Adrenal gland (tissue), 12 donors: ENCODE measurements around the gene PRDX5. TPM values are rescaled to one million over a fixed set of nuclear protein-coding genes. Genes with fewer than 3 reads are reported as not detected.

Experiments used
- DNase-seq, 7 donors: peaks; one replicate each; pipeline ENCODE4 v3.0.0-alpha.2; 2019 to 2020
- H3K27ac ChIP-seq, 5 donors: fragments of 200-600 bp; sonication (generic) in 4 of 5; 1 replicate in 3 of 5; 2 replicates in 2 of 5; pipeline versions ENCODE4 v1.5.1 to v1.8.0; 2016 to 2020; ENCODE audit warnings: mild to moderate bottlenecking in 1 of 5
- H3K27me3 ChIP-seq: fragments of 200-600 bp; 2 replicates; pipeline ENCODE4 v1.8.0; 2021
- H3K36me3 ChIP-seq, 2 donors: fragments of 200-600 bp; replicated peaks in 1 of 2; 1 replicate in 1 of 2; 2 replicates in 1 of 2; pipeline versions ENCODE4 v1.5.1 to v1.8.0; 2018 to 2022
- H3K4me1 ChIP-seq, 2 donors: fragments of 200-600 bp; replicated peaks in 1 of 2; 1 replicate in 1 of 2; 2 replicates in 1 of 2; pipeline versions ENCODE4 v1.5.1 to v1.8.0; 2018 to 2021
- H3K4me3 ChIP-seq, 4 donors: fragments of 200-600 bp; sonication (generic) in 3 of 4; one replicate each; pipeline ENCODE4 v1.5.1; 2016 to 2018
- H3K9me3 ChIP-seq, 3 donors: fragments of 200-600 bp; sonication (generic) in 1 of 3; replicated peaks in 1 of 3; 1 replicate in 2 of 3; 2 replicates in 1 of 3; pipeline versions ENCODE4 v1.5.1 to v1.8.0; 2016 to 2021
- CTCF ChIP-seq, 6 experiments: fragments of 450-650 bp in 4 of 6; fragments of 200-600 bp in 2 of 6; sonication (generic) in 1 of 6; IDR thresholded peaks; 1 replicate in 5 of 6; 2 replicates in 1 of 6; pipeline versions ENCODE4 v1.5.1 to v1.8.0; 2016 to 2021; ENCODE audit warnings: antibody characterized with exemption in 6 of 6, mild to moderate bottlenecking in 2 of 6, moderate library complexity in 1 of 6
- POLR2A ChIP-seq, 2 donors: fragments of 450-650 bp; IDR thresholded peaks; one replicate each; pipeline ENCODE4 v1.6.1; 2017; ENCODE audit warnings: antibody characterized with exemption in 2 of 2, mild to moderate bottlenecking in 2 of 2, moderate library complexity in 1 of 2
- whole genome bisulfite sequencing, 4 donors: extraction: QIAGEN DNeasy Blood & Tissue Kit in 2 of 4; methylation state at CpG; one replicate each; pipeline versions ENCODE4 v1.1.5 to v1.1.7; 2013 to 2017; 5-methylcytosine and 5-hydroxymethylcytosine counted together
- intact Hi-C, 2 donors: fragments of 100-400 bp; cut with DNase I; formaldehyde crosslinking; loops; one replicate each; pipeline versions ENCODE4 v1.14.1 to v1.15.0; 2022 to 2023
- polyA plus RNA-seq, 3 donors: library from polyadenylated mRNA; stranded (reverse); fragments of 200-250 nt in 2 of 3; fragments of 350-450 nt in 1 of 3; fragmentation: Illumina TruSeq in 1 of 3; extraction: RNeasy Lipid Tissue Mini Kit (QIAGEN cat#74804) in 1 of 3; gene quantifications; one replicate each; pipeline ENCODE4 v1.2.3, GENCODE V29; 2013 to 2014
- total RNA-seq, 9 donors: library from RNA; depleted of rRNA in 4 of 9; stranded (reverse); fragments of >200 nt in 4 of 9; fragments of 120-200 nt in 1 of 9; fragmentation: NEBNext Ultra II Directional in 1 of 9; extraction: Animal tissue kit (Norgen Biotek cat#: 25700) in 1 of 9; gene quantifications; one replicate each; pipeline versions ENCODE4 v1.1.0 to v1.2.4, GENCODE V29; 2013 to 2023
- donor health status: healthy with polysubstance abuse.
- donor health status: Bipolar disorder and iron deficiency.
- donor health status: DM: yes; HTN: yes; CAD: no.
- donor health status: DM: no; HTN: no; CAD: no.
- donor health status: DM: no; HTN: no; CAD: no.
- donor health status: DM: yes; HTN: yes; CAD: no.

The PRDX5 gene
- total and polyA plus RNA-seq, 12 donors = 324 to 843 (median 478) TPM

DNA sequence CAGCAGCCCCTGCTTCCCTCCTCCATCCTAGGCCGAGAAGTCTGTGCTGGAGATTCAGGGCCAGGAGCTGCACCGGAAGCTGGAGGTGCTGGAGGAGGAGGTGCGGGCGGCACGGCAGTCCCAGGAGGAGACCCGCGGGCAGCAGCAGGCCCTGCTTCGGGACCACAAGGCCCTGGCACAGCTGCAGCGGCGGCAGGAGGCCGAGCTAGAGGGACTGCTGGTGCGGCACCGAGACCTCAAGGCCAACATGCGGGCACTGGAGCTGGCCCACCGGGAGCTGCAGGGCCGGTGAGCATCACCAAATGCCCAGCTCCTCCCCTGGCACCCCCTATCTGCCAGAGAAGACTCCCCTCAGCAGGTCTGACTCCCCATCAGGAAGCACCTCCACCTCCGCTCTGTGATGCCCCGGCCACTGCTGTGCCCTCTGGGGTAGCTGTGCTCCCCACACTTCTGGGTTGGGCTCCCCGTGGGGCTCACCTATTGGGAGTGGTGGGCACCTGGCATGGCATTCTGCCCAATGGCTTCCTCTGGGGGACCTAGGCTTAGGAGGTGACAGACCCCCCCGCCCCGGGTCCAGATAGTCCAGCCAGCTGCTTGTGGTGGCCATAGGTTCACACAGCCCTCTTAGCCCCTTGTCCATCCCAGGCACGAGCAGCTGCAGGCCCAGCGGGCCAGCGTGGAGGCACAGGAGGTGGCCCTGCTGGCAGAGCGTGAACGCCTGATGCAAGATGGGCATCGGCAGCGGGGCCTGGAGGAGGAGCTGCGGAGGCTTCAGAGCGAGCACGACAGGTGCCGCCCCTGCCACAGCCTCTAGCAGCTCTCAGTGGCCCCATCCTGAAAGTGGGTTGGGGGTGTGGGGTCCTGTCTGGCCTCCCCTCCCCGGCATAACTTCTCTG is 34.4 kb downstream of the PRDX5 start:
- Histone ChIP-seq H3K4me1 (peaks cover 7 to 9% of the 10 kb centered on the region in 2 donors), H3K27ac (no peak overlapping the region), H3K4me3 (no peak overlapping the region), H3K9me3 (no peaks in the 10 kb centered on the region), H3K36me3 (no peaks in the 10 kb centered on the region), H3K27me3 (no peaks in the 10 kb centered on the region)
- 90 to 93% (median 91%) methylated on average over 11 to 33 of the region's 33 CpGs for WGBS, 4 donors
- TF ChIP-seq CTCF (IDR thresholded peaks at IDR 0.05) (no peak), POLR2A (IDR thresholded peaks at IDR 0.05) (no peak)
- intact Hi-C loops = loop anchor here (5.0 to 10.0 kb wide), 2 partner anchors 40 to 302 kb away; no protein-coding TSS in a partner anchor
- no peak for DNase-seq

DNA sequence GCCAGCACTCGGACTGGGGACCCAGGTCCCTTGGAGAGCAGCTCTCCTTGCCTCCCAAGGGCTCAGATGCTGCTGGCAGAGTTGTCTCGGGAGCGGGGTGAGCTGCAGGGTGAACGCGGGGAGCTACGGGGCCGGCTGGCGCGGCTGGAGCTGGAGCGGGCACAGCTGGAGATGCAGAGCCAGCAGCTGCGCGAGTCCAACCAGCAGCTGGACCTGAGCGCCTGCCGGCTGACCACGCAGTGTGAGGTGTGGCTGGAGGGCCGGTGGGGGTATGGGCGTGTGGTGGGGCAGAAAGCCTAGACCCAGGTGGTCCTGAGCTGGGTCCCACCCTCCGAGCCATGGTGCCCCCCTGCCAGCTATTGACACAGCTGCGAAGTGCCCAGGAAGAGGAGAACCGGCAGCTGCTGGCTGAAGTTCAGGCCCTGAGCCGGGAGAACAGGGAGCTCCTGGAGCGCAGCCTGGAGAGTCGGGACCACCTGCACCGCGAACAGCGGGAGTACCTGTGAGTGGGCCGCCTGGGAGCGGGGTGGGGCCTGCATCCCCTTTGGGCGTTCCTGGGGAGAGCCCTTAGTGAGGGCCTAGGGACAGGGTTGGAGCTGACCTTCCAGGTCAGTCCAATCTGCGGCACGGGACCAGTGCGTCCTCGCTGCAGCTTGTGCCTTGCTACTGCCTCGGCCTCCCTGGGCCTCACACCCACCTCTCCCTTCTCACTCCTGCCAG is 35.2 kb downstream of the PRDX5 start:
- Histone ChIP-seq H3K27me3 (no peaks in the 10 kb centered on the region), H3K36me3 (no peaks in the 10 kb centered on the region), H3K4me3 (no peak overlapping the region), H3K27ac (no peak overlapping the region), H3K4me1 (peaks cover 8 to 16% of the 10 kb centered on the region in 2 donors), H3K9me3 (no peaks in the 10 kb centered on the region)
- no peak for DNase-seq
- WGBS, 4 donors = 91 to 94% (median 92%) methylated on average over 21 to 34 of the region's 34 CpGs
- no peak for TF ChIP-seq POLR2A (IDR thresholded peaks at IDR 0.05)
- TF ChIP-seq CTCF (IDR thresholded peaks at IDR 0.05) = no peak
- intact Hi-C loops = loop anchor here (5.0 to 10.0 kb wide), 2 partner anchors 41 to 302 kb away; no protein-coding TSS in a partner anchor

DNA sequence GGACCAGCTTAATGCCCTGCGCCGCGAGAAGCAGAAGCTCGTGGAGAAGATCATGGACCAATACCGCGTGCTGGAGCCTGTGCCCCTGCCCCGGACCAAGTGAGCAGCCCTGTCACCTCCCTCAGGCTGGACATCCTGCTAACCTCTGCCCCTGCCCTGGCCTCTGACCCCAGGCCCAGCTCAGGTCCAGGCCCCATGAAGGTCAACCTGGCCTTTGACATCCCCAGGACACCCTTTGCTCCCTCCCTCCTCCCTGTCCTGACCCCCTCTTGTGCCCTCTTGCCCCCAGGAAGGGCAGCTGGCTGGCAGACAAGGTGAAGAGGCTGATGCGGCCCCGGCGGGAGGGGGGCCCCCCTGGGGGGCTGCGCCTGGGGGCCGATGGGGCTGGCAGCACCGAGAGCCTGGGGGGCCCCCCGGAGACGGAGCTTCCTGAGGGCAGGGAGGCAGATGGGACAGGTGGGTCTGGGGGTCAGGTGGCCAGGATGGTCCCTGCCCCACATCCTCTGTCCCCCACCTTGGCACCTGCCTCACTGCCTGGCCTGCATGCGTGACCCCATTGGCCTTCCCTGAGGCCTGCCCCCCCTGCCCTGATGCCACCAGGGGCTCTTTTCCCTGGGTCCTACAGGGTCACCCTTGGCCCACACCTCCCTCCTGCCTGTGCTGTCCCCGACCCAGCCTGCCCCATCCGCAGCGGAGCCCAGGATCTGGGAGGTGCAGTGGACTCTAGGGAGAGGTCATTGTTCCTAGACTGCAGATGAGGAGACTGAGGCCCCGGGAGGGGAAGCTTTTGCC is 36.0 kb downstream of the PRDX5 start:
- Histone ChIP-seq H3K27ac (no peak overlapping the region), H3K9me3 (no peaks in the 10 kb centered on the region), H3K27me3 (no peaks in the 10 kb centered on the region), H3K36me3 (no peaks in the 10 kb centered on the region), H3K4me3 (no peak overlapping the region), H3K4me1 (peaks cover 14 to 22% of the 10 kb centered on the region in 2 donors)
- intact Hi-C loops = loop anchor here (5.0 to 10.0 kb wide), 2 partner anchors 42 to 301 kb away; no protein-coding TSS in a partner anchor
- DNase-seq = no peak
- 68 to 89% (median 69%) methylated on average over 7 to 20 of the region's 20 CpGs; no CpG with 5 or more reads in 1 of the 4 donors for WGBS, 4 donors
- TF ChIP-seq POLR2A (IDR thresholded peaks at IDR 0.05) = no peak
- TF ChIP-seq CTCF (IDR thresholded peaks at IDR 0.05) = no peak
